ENCODE data around the gene SHANK1.
"Not testable (repeated sequence)": the region's sequence is repeated elsewhere in the genome, so short reads cannot be mapped to it uniquely, and the experiment has no call there.

The SHANK1 gene

DNA sequence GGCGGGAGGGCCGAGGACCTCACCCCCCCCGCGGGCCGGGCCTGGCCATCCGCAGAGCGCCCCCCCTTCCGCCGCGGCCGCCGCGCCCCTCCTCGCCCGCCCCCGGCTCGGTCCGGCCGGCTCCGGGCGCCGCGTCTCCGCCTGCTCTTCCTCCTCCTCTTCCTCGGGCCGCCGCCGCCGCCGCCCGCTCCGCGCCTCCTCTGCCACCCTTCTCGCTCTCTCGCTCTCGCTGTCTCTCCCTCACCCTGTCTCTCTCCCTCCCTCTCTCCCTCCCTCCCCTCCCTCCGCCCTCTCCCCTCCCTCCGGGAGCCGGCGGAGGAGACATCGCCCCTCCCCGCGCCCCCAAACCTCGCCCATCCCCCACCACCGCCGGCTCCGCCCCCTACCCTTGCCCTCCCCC, at the start of gene SHANK1:
TSS of gene SHANK1 (minus strand) at position 237 of the 400 bp plus-strand sequence. CDS start 2,883 bp downstream, outside the sequence.
- peaks cover 0 to 89% of the 10 kb centered on the region in 2 donors for H3K27me3 ChIP-seq
- peaks cover 0 to 36% (median 20%) of the 10 kb centered on the region in 4 donors for H3K4me1 ChIP-seq
- H3K27ac ChIP-seq = no peak within 1 kb of the TSS
- intact Hi-C loops (cut with DNase I; ENCODE audit: low total_unique reads) = no loop called here
- no peaks in the 10 kb centered on the region for H3K9me3 ChIP-seq
- H3K36me3 ChIP-seq = no peaks in the 10 kb centered on the region
- peak within 1 kb of the TSS; percentile 25 to 33 for H3K4me3 ChIP-seq
- DNase-seq = no peak
- TF ChIP-seq, protein P1, sequence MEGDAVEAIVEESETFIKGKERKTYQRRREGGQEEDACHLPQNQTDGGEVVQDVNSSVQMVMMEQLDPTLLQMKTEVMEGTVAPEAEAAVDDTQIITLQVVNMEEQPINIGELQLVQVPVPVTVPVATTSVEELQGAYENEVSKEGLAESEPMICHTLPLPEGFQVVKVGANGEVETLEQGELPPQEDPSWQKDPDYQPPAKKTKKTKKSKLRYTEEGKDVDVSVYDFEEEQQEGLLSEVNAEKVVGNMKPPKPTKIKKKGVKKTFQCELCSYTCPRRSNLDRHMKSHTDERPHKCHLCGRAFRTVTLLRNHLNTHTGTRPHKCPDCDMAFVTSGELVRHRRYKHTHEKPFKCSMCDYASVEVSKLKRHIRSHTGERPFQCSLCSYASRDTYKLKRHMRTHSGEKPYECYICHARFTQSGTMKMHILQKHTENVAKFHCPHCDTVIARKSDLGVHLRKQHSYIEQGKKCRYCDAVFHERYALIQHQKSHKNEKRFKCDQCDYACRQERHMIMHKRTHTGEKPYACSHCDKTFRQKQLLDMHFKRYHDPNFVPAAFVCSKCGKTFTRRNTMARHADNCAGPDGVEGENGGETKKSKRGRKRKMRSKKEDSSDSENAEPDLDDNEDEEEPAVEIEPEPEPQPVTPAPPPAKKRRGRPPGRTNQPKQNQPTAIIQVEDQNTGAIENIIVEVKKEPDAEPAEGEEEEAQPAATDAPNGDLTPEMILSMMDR (IDR thresholded peaks at IDR 0.05) = no peak

DNA sequence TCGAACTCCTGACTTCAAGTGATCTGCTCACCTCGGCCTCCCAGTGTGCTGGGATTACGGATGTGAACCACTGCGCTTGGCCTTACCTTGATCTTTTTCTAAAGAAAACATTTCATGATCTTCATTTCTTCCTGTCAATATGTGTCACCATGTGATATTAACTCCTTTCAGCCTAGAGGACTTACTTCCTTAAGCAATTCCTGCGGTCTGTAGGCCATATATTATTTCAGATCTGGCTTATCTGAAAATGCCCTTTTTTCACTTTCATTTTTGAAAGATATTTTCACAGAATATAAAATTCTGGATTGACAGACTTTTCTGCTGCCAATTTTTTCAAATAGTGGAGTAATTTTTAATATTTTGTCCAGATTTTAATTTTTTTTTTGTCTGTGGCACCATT, 48.7 kb upstream of the SHANK1 start:
- TF ChIP-seq, protein P1 (IDR thresholded peaks at IDR 0.05) = no peak
- Histone ChIP-seq H3K27ac (no peak overlapping the region), H3K9me3 (no peaks in the 10 kb centered on the region), H3K4me3 (no peak overlapping the region), H3K36me3 (no peaks in the 10 kb centered on the region), H3K4me1 (no peaks in the 10 kb centered on the region), H3K27me3 (peaks cover 0 to 34% of the 10 kb centered on the region in 2 donors)
- no peak for DNase-seq
- intact Hi-C loops (cut with DNase I; ENCODE audit: low total_unique reads) = no loop called here

DNA sequence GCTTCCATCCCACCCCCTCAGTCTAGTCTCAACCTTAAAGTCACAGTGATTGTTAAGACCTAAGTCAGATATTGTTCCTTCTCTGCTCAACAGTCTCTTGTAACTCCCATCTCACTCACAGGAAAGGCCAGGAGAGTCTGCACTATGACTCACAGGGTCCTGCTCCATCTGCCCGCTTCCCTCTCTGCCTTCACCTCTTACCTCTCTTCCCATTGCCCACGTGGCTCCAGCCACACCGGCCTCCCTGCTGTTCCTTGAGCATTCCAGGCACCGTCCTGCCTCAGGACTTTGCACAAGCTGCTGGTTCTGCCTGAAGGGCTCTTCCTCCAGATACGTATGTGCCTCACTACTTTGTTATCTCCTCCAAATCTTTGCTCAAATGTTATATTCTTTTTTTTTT, 47.7 kb upstream of the SHANK1 start:
- H3K27me3 ChIP-seq = peaks cover 0 to 34% of the 10 kb centered on the region in 2 donors
- H3K4me3 ChIP-seq; H3K9me3 ChIP-seq; DNase-seq; H3K4me1 ChIP-seq; H3K27ac ChIP-seq; intact Hi-C loops (cut with DNase I; ENCODE audit: low total_unique reads); H3K36me3 ChIP-seq: not testable (repeated sequence)

DNA sequence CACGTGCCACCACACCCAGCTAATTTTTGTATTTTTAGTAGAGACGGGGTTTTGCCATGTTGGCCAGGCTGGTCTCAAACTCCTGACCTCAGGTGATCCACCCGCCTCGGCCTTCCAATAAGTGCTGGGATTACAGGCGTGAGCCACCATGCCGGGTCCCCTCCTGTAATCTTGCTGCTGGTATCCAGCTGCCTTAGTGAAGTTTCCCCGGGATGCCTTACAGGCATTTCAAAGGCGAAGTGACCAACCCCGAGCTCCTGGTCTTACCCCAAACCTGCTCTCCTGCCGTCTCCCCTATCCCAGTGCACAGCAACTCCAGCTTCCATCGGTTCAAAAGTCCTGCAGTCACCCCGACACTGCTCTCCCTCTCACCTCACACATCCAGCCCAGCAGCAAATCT, 47.1 kb upstream of the SHANK1 start:
- H3K4me3 ChIP-seq; H3K36me3 ChIP-seq; H3K27ac ChIP-seq; intact Hi-C loops (cut with DNase I; ENCODE audit: low total_unique reads); H3K4me1 ChIP-seq; H3K9me3 ChIP-seq; DNase-seq: not testable (repeated sequence)
- peaks cover 0 to 31% of the 10 kb centered on the region in 2 donors for H3K27me3 ChIP-seq

DNA sequence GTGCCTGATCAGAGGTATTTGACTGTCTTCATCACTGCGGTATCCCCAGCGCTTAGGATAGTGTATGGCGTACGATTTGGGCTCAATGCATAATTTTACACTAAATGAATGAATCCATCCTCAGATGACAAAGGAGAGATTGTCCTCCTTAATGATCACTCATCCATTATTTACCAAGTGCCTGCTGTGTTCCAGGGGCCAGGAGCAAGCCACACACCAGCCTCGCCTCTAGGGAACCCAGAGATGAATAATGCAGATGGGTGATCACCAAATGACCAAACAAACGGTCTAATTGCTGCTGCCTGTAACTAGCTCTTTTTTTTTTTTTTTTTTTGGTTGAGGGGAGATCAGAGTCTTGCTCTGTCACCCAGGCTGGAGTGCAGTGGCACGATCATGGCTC, 44.8 kb upstream of the SHANK1 start:
- Histone ChIP-seq H3K36me3 (no peaks in the 10 kb centered on the region), H3K4me3 (no peak overlapping the region), H3K27me3 (peaks cover 0 to 13% of the 10 kb centered on the region in 2 donors), H3K4me1 (no peaks in the 10 kb centered on the region), H3K27ac (no peak overlapping the region), H3K9me3 (no peaks in the 10 kb centered on the region)
- TF ChIP-seq, protein P1 (IDR thresholded peaks at IDR 0.05) = no peak
- intact Hi-C loops (cut with DNase I; ENCODE audit: low total_unique reads) = no loop called here
- no peak for DNase-seq

DNA sequence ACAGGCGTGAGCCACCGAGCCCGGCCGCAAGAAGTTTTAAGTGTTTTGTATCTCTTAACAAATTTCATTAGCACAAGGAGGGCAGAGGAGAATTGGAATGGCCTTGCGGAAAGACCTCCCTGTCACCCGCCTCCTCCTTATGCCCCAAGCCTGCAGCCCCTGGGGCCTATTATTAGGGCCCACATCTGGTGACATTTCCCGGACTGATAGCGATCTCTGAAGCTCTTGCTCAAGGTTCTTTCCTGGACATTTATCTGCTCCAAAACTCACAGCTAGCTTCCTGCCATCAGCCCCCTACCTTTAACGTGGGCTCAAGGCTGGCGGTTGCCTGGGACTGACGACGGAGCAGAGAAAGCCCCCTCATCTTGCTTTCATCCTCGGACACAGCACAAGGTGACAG, 43.9 kb upstream of the SHANK1 start:
- H3K9me3 ChIP-seq; H3K36me3 ChIP-seq; H3K4me1 ChIP-seq; DNase-seq; H3K4me3 ChIP-seq; H3K27ac ChIP-seq; intact Hi-C loops (cut with DNase I; ENCODE audit: low total_unique reads): not testable (repeated sequence)
- H3K27me3 ChIP-seq = peaks cover 0 to 11% of the 10 kb centered on the region in 2 donors

DNA sequence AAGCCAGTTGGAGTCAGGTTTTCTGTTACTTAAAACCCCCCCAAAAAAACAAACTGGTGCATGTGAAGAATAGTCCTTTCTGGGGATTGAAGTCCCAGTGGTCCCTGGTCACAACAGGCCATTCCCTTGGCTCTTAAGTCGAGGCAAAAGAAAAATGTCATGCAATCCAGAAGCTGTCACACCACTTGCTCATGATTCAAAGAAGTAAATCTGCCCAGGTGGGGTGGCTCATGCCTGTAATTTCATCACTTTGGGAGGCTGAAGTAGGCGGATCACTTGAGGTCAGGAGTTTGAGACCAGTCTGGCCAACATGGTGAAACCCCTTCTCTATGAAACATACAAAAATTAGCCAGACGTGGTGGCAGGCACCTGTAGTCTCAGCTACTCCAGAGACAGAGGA, 41.9 kb upstream of the SHANK1 start:
- H3K4me3 ChIP-seq; DNase-seq; intact Hi-C loops (cut with DNase I; ENCODE audit: low total_unique reads); H3K4me1 ChIP-seq; H3K27ac ChIP-seq; H3K36me3 ChIP-seq; H3K9me3 ChIP-seq: not testable (repeated sequence)
- H3K27me3 ChIP-seq = peaks cover 0 to 11% of the 10 kb centered on the region in 2 donors

DNA sequence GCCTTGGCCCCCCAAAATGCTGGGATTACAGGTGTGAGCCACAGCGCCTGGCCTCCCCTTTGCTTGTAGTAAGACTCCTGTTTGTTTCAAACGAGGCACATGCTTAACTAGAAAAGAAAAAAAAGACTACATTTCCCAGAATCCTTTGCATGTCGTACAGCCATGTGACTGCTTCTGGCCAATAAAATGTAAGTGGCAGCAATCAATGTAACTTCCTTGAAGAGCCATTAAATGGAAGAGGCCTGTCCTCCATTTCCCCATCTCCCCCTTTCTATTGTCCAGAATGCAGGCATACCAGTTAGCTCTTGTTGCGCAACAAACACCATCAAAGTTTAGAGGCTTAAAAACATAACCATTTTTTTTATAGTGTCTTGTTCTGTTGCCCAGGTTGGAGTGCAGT, 40.3 kb upstream of the SHANK1 start:
- TF ChIP-seq, protein P1 (IDR thresholded peaks at IDR 0.05) = no peak
- no peaks in the 10 kb centered on the region for H3K9me3 ChIP-seq
- intact Hi-C loops (cut with DNase I; ENCODE audit: low total_unique reads) = no loop called here
- no peaks in the 10 kb centered on the region for H3K4me1 ChIP-seq
- H3K27me3 ChIP-seq = peaks cover 0 to 13% of the 10 kb centered on the region in 2 donors
- no peak for DNase-seq
- no peak overlapping the region for H3K27ac ChIP-seq
- no peaks in the 10 kb centered on the region for H3K36me3 ChIP-seq
- H3K4me3 ChIP-seq = no peak overlapping the region

DNA sequence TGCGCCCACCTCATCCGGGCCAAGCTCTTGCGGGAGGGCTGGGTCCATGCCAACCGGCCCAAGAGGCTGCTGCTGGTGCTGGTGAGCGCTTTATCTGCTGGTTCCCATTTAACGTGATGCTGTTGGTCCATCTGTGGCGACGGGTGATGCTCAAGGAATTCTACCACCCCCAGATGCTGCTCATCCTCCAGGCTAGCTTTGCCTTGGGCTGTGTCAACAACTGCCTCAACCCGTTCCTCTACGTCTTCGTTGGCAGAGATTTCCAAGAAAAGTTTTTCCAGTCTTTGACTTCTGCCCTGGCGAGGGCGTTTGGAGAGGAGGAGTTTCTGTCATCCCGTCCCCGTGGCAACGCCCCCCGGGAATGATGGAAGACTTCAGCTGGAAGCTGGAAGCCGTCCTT, 39.5 kb upstream of the SHANK1 start:
- H3K4me3 ChIP-seq; H3K9me3 ChIP-seq; H3K4me1 ChIP-seq; intact Hi-C loops (cut with DNase I; ENCODE audit: low total_unique reads); DNase-seq; H3K27ac ChIP-seq; H3K36me3 ChIP-seq: not testable (repeated sequence)
- peaks cover 0 to 13% of the 10 kb centered on the region in 2 donors for H3K27me3 ChIP-seq

DNA sequence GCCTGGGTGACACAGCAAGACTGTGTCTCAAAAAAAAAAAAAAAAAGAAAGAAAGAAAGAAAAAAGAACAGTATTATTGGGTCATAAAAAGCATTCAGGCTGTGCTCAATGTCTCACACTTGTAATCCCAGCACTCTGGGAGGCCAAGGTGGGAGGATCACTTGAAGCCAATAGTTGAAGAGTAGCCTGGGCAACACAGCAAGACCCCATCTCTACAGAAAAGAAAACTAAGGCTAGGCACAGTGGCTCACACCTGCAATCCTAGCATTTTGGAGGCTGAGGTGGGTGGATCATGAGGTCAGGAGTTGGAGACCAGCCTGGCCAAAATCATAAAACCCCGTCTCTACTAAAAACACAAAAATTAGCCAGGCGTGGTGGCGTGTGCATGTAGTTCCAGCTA, 38.0 kb upstream of the SHANK1 start:
- DNase-seq; H3K9me3 ChIP-seq; H3K36me3 ChIP-seq; H3K4me1 ChIP-seq; H3K27ac ChIP-seq; H3K4me3 ChIP-seq; intact Hi-C loops (cut with DNase I; ENCODE audit: low total_unique reads): not testable (repeated sequence)
- H3K27me3 ChIP-seq = peaks cover 0 to 14% of the 10 kb centered on the region in 2 donors

DNA sequence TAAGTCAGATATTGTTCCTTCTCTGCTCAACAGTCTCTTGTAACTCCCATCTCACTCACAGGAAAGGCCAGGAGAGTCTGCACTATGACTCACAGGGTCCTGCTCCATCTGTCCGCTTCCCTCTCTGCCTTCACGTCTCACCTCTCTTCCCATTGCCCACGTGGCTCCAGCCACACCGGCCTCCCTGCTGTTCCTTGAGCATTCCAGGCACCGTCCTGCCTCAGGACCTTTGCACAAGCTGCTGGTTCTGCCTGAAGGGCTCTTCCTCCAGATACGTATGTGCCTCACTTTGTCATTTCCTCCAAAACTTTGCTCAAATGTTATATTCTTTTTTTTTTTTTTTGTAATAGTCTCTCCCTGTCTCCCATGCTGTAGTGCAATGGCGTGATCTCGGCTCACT, 36.6 kb upstream of the SHANK1 start:
- H3K4me1 ChIP-seq; intact Hi-C loops (cut with DNase I; ENCODE audit: low total_unique reads); H3K27ac ChIP-seq; H3K36me3 ChIP-seq; H3K9me3 ChIP-seq; DNase-seq; H3K4me3 ChIP-seq: not testable (repeated sequence)
- peaks cover 0 to 13% of the 10 kb centered on the region in 2 donors for H3K27me3 ChIP-seq
